Right ventricle myocardium superior (tissue), 1 donor: ENCODE measurements around the gene NOS1AP. TPM values are rescaled to one million over a fixed set of nuclear protein-coding genes. Genes with fewer than 3 reads are reported as not detected.
A peak's percentile ranks its signal among the peaks of the same experiment; 100 is the strongest.
"Not testable (repeated sequence)": the region's sequence is repeated elsewhere in the genome, so short reads cannot be mapped to it uniquely, and the experiment has no call there.

Experiments
- ATAC-seq: fragments of 200-7000 bp; cut with Tn5 transposase; one replicate; pipeline ENCODE4 v1.9.1; 2020; ENCODE audit warnings: mild to moderate bottlenecking; ENCODE audit not compliant: poor library complexity
- DNase-seq: peaks from one replicate; pipeline ENCODE4 v3.0.0-alpha.2; 2020
- intact Hi-C: fragments of 100-400 bp; cut with DNase I; formaldehyde crosslinking; loops from one replicate; pipeline ENCODE4 v1.11.2; 2022
- microRNA-seq: library from miRNA; unstranded; fragments of <30 nt; microRNA quantifications from one replicate; pipeline ENCODE4 v1.2.0, GENCODE V29; 2020
- total RNA-seq: library from RNA; stranded (reverse); fragmentation: NEBNext Ultra II Directional; extraction: Animal tissue kit (Norgen Biotek cat#: 25700); gene quantifications from one replicate; pipeline ENCODE4 v1.2.1, GENCODE V29; 2021
- donor health status: DM: no; HTN: yes; CAD: no; lungs with severe emphysema.

Gene NOS1AP
- total RNA-seq, 1 donor from 2014 or later = 4.6 TPM

DNA sequence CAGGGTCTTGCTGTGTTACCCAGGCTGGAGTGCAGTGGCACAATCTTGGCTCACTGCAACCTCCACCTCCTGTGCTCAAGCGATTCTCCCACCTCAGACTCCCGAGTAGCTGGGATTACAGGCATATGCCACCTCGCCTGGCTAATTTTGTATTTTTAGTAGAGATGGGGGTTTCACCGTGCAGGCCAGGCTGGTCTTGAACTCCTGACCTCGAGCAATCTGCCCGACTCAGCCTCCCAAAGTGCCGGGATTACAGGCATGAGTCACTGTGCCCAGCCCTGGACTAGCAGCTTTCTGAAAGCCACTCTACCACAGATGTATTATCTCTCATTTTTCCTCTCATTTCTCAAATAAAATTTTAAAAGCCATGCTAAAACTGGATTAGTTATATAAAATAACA is 349.1 kb downstream of the NOS1AP start:
- DNase-seq, intact Hi-C loops, ATAC-seq: not testable (repeated sequence)

DNA sequence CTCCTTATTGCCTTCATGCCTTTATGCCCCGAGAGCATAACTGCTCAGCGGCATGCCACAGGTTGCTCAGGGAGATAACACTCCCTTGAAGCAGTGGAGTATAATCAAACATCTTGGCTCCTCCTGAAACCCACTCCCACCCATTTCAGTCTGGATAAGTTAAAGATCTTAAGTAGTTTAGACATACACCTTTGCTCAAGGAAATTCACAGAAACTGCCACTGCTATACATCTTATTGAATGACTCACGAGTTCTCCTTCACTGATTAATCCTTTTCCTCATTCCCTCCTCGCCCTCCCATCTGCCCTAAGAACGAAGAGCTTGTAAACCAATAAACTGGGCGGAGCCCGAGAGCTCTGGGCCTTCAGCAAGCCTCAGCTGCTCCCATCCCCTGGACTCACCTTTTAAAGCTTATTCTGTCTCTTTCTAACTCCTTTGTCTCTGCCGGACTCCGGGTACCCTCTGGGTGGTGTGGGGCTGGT is 350.0 kb downstream of the NOS1AP start:
- intact Hi-C loops, DNase-seq, ATAC-seq: not testable (repeated sequence)

Small RNA genes lying within 50 kb of the gene (microRNA-seq; reads per million reads assigned to microRNA genes)
- gene MIR4654 (not detected), gene MIR556 (10.7 reads per million, percentile 27 among the genes with 10 or more reads in this experiment)

Other genes starting within 250 kb of the NOS1AP start
- gene OLFML2B, start 45.8 kb upstream of the NOS1AP start, total RNA-seq = 2.2 TPM